KOPT-K1 (cell line): ENCODE results near the gene FUZ.

ENCODE experiments used
- H3K27ac ChIP-seq: fragments of 200-600 bp; sonication (generic); 2 replicates; pipeline ENCODE4 v1.5.1; 2016; ENCODE audit warnings: antibody characterized with exemption, mild to moderate bottlenecking, low read depth, low read length; ENCODE audit not compliant: poor library complexity, severe bottlenecking
- H3K36me3 ChIP-seq: fragments of 200-600 bp; sonication (generic); 2 replicates; pipeline ENCODE4 v1.5.1; 2017; ENCODE audit warnings: antibody characterized with exemption, mild to moderate bottlenecking, low read length, moderate library complexity; ENCODE audit not compliant: insufficient read depth
- H3K9me3 ChIP-seq: fragments of 200-600 bp; sonication (generic); 2 replicates; pipeline ENCODE4 v1.5.1; 2017; ENCODE audit warnings: antibody characterized with exemption, low read length, mild to moderate bottlenecking; ENCODE audit not compliant: insufficient read depth, poor library complexity, severe bottlenecking

FUZ gene

DNA sequence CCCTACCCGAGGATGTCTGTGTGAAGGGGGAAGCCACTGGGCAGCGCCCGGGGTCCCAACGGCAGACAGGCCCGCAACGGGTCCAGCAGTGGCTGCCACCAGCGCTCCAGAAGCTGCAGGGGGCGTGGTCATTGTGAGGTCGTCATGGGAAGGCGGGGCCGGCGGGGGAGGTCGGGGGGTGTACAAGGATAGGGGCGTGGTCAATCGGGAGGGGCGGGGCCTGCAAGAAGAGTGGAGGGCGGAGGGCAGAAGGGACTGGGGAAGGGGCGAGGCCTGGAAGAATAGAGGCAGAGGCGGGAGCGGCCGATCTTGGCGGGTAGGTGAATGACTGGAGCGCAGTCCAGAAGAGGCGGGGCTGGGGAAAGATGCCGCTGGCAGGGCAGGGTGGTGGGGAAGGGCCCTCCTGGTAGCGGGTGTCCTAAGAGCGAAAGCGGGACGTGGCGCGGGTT lies 4.4 kb downstream of the FUZ start:
- Histone ChIP-seq H3K9me3 (no peaks in the 10 kb centered on the region), H3K36me3 (peaks cover 48% of the 10 kb centered on the region), H3K27ac (no peak overlapping the region)

DNA sequence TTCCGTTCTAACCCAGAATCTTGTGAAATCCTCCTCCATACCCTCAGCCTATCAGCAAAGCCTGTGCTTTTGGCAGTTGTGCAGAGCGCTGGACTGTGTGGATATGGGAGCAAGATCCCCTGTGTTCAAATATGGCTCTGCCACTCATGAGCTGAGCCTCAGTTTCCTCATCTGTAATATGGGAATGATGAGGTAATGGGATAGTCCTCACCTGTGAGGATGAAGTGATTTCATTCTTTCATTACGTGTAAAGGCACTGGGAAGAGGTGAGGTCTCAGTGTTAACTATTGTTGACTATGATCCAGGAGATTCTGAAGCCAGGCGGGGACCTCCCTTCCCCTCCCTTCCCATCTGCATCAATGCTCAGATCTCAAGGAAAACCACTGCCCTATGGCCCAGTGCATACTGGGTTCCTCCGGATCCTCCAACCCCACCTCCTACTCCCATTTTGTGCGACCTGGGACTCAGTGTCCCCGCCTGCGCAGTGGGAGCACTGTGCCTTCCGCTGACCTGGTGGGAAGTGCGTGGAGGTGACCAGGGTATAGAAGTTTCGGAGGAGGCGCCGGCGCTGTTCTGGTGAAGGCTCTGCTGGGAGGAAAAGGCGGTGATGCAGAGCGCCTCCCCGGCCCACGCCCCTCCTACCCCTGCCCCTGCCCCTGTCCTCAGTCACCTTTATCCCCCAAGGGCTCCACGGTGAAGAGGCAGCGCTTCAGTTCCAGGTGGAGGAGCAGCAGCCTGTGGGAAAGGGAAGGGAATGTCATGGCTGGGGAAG lies 5.0 kb downstream of the FUZ start:
- Histone ChIP-seq H3K27ac (peak overlapping the region; percentile 38), H3K36me3 (peaks cover 55% of the 10 kb centered on the region), H3K9me3 (no peaks in the 10 kb centered on the region)

DNA sequence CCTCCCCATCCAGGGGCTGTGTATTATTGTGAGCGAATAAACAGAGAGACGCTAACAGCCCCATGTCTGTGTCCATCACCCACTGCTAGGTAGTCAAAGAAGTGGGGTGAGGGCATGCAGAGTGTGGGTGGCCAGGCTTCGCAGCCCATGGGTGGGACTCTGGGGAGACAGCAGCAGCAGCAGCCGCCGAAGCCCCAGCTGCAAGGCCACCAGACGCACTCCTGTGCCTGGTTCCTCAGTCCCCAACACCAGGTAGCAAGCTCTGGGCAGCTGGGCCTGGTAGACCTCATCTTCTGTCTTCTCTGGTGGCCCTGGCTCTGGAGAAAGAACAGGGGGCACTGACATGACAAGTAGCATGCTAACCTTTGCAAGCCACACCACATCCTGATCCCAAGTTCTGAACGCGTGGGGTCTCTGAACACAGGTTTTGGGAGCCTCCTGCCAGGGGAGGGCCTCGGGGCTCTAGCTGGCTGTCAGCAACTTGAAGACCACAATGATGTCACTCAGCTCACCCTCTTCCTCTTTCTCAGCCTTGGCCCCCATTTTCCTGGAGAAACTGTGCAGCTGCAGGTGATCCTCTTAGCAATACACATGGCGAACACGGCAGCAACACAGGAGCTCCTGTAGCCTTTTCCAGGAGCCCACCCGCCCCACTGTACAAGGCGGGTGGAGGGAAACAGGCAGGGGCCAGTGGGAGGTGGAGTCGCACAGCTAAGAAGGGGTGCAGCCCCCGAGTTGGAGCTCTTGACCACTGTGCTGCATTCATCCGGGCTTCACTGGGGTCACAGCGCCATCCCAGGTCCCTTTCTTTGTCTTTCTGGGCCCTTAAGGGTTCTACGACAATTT lies 5.8 kb downstream of the FUZ start:
- peak overlapping the region; percentile 38 for H3K27ac ChIP-seq
- peaks cover 63% of the 10 kb centered on the region for H3K36me3 ChIP-seq
- no peaks in the 10 kb centered on the region for H3K9me3 ChIP-seq

DNA sequence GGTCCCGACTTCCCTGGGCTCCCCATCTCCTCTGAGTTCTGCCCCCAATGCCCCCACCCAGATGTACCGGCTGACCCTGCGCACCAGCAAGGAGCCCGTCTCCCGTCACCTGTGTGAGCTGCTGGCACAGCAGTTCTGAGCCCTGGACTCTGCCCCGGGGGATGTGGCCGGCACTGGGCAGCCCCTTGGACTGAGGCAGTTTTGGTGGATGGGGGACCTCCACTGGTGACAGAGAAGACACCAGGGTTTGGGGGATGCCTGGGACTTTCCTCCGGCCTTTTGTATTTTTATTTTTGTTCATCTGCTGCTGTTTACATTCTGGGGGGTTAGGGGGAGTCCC lies 6.5 kb downstream of the FUZ start:
- peaks cover 70% of the 10 kb centered on the region for H3K36me3 ChIP-seq
- H3K27ac ChIP-seq: no peak overlapping the region
- H3K9me3 ChIP-seq: no peaks in the 10 kb centered on the region

DNA sequence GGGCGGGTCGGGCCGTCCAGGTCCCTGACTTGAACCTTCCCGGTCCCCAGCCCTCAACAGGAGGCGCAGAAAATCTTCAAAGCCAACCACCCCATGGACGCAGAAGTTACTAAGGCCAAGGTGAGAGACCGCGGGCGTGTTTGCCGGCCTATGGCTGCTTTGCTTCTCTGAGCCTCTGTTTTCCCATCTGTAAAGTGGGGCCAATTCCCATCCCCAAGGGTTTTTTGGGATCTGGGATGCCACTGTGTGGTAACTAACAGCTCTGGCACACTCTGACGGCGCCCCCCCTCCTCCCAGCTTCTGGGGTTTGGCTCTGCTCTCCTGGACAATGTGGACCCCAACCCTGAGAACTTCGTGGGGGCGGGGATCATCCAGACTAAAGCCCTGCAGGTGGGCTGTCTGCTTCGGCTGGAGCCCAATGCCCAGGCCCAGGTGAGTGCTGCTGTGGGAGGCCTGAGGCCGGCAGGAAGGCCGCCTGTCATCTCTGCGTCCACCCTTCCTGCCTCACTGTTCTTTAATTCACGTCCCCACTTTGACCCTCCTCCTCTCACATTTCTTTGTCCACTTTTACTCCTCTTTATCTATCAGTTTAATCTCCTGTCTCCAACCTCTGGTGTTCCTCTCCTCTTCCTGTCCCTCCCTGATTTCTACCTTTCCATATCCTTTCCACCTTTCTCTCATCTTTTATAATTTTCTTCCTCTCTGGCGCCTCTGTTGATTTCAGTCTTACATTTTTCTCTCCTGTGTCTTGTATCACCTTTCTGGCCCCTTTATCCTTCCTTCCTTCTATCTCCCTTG lies 7.1 kb downstream of the FUZ start:
- Histone ChIP-seq H3K27ac (no peak overlapping the region), H3K36me3 (peaks cover 74% of the 10 kb centered on the region), H3K9me3 (no peaks in the 10 kb centered on the region)

DNA sequence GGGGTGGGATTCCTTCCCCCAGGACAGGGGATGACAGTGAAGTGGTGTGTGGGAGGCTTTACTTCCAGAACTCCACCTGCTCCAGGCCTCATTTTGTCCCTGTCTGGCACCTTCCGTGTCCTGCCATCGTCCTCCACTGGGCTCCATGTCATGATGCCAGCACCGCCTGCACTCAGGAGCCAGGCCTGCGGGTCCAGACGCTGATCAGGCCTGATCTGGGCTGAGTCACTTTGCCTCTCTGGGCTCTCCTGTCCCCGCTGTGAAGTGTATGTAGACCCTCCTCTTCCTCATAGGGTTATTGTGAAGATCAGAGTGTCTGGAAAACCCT lies 9.6 kb downstream of the FUZ start:
- Histone ChIP-seq H3K36me3 (peaks cover 95% of the 10 kb centered on the region), H3K27ac (no peak overlapping the region)

DNA sequence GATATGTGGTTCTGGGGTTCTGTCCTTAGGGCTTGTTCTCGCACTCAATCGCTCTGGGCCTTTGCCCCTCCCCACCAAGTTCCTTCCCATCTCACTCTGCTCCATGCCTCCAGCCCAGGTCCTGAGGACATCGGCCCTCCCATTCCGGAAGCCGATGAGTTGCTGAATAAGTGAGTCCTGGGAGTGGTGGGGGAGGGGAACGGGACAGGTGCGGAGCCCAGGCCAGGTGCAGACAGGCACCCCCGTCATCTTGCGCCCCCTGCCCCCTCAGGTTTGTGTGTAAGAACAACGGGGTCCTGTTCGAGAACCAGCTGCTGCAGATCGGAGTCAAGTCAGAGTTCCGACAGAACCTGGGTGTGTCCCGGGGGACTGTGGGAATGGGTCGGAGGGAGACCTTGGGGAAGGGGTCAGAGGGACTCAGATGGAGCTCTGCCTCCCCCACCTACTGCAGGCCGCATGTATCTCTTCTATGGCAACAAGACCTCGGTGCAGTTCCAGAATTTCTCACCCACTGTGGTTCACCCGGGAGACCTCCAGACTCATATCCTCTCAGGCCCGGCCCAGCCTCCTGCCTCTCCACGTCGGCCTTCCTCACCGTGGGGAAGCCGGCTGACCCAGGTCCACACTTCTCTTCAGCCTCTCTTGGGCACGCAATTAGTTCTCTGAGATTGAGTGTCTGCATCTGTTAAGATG lies 10.1 kb downstream of the FUZ start:
- Histone ChIP-seq H3K9me3 (no peaks in the 10 kb centered on the region), H3K27ac (no peak overlapping the region), H3K36me3 (peaks cover 95% of the 10 kb centered on the region)

More for the DNA sequence above, 9.6 kb downstream of the FUZ start:
- H3K9me3 ChIP-seq: no peaks in the 10 kb centered on the region

DNA sequence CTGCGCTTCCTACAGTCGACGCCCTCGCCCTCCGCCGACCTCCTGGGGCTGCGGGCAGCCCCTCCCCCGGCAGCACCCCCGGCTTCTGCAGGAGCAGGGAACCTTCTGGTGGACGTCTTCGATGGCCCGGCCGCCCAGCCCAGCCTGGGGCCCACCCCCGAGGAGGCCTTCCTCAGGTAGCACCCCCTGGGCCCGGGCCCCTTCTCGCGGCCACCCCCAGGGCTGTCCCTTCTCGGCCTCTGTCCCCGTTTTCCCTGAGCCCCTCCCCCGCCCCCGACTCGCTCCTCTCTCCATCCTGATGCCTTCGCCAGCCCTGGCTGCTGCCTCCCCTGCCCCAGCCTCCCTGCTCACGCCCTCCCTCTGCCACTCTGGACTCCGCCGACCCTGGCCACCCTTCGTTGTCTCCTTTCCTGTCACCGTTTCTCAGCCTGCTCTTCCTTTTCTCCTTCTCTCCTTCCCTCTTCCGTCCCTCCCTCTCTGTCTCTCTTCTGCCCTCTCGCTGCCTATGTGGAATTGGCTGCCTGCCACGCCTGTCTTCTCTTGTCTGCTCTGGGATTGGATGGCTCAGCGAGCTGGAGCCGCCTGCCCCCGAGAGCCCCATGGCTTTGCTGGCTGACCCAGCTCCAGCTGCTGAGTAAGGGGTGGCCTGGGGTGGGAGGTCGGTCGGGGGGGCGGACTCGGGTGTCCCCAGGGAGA lies 11.0 kb downstream of the FUZ start:
- Histone ChIP-seq H3K9me3 (no peaks in the 10 kb centered on the region), H3K27ac (no peak overlapping the region), H3K36me3 (peaks cover 95% of the 10 kb centered on the region)

DNA sequence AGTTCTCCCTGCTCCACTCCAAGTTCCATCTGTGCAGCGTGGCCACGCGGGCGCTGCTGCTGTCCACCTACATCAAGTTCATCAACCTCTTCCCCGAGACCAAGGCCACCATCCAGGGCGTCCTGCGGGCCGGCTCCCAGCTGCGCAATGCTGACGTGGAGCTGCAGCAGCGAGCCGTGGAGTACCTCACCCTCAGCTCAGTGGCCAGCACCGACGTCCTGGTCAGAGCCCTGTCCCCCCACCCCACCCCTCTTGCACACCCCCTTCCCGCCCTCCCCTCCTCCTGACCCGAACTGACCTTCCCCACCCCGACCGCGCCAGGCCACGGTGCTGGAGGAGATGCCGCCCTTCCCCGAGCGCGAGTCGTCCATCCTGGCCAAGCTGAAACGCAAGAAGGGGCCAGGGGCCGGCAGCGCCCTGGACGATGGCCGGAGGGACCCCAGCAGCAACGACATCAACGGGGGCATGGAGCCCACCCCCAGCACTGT lies 11.6 kb downstream of the FUZ start:
- Histone ChIP-seq H3K27ac (no peak overlapping the region), H3K9me3 (no peaks in the 10 kb centered on the region), H3K36me3 (peaks cover 95% of the 10 kb centered on the region)

DNA sequence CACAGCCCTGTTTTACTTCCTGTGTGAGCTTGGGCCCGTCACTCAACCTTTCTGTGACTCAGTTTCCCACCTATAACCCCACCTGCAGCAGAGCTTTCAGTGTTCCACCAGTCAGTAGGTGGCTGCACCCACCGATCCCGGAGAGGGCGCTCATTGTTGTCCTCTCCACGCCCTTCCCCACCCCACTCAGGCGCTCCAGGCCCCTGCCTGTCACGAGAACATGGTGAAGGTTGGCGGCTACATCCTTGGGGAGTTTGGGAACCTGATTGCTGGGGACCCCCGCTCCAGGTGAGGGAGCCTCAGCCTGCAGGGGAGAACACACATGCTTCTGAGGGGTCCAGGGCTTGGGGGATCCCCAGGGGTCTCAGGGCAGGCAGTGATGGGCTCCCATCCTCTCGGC lies 12.3 kb downstream of the FUZ start:
- peaks cover 95% of the 10 kb centered on the region for H3K36me3 ChIP-seq
- no peaks in the 10 kb centered on the region for H3K9me3 ChIP-seq
- no peak overlapping the region for H3K27ac ChIP-seq

DNA sequence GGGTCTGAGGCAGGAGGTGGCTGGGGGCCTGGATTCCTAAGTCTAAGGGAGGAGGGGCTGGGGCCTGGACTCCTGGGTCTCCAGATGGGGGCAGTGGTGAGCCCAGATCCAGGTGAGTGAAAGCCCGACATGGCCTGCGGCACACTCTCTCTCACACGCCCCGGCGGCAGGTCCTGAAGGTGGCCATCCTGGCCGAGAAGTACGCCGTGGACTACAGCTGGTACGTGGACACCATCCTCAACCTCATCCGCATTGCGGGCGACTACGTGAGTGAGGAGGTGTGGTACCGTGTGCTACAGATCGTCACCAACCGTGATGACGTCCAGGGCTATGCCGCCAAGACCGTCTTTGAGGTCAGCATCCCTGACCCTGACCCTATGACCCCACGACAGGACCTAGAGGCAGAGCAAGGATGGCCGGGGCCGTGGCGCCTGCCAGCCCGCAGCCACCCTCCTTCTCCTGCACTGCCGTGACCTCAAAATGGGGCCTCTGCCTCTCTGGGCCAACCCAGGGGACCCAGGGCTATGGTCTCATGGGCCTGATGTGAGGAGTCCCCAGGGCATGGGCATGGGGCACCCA lies 13.2 kb downstream of the FUZ start:
- H3K9me3 ChIP-seq: no peaks in the 10 kb centered on the region
- no peak overlapping the region for H3K27ac ChIP-seq
- peaks cover 97% of the 10 kb centered on the region for H3K36me3 ChIP-seq

DNA sequence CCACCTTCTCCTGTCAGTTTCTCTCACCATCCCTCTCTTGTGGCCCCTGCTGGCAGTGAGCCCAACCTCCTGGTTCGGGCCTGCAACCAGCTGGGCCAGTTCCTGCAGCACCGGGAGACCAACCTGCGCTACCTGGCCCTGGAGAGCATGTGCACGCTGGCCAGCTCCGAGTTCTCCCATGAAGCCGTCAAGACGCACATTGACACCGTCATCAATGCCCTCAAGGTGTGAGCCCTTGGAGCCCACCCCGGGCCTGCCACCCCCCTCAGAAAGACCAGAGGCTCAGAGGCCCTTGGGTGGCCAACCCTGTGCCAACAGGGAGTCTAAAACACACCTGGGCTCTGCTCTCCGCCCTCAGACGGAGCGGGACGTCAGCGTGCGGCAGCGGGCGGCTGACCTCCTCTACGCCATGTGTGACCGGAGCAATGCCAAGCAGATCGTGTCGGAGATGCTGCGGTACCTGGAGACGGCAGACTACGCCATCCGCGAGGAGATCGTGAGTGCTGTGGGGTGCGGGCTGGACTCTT lies 13.8 kb downstream of the FUZ start:
- peaks cover 97% of the 10 kb centered on the region for H3K36me3 ChIP-seq
- no peak overlapping the region for H3K27ac ChIP-seq
- H3K9me3 ChIP-seq: no peaks in the 10 kb centered on the region

DNA sequence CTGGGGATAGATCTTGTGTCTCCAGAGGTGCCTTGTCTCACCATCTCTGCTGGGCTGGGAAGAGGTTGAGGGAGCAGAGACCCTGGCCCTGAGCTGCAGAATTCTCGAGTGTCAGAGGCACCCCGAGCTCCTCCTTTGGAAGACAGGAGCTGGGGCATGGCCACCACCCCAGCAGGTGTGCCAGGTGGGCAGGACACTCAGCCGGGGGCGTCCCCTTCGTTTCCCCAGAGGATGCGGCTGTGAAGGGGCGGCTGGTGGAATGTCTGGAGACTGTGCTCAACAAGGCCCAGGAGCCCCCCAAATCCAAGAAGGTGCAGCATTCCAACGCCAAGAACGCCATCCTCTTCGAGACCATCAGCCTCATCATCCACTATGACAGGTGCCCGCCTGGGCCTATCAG lies 14.5 kb downstream of the FUZ start:
- no peak overlapping the region for H3K27ac ChIP-seq
- no peaks in the 10 kb centered on the region for H3K9me3 ChIP-seq
- H3K36me3 ChIP-seq: peaks cover 96% of the 10 kb centered on the region

DNA sequence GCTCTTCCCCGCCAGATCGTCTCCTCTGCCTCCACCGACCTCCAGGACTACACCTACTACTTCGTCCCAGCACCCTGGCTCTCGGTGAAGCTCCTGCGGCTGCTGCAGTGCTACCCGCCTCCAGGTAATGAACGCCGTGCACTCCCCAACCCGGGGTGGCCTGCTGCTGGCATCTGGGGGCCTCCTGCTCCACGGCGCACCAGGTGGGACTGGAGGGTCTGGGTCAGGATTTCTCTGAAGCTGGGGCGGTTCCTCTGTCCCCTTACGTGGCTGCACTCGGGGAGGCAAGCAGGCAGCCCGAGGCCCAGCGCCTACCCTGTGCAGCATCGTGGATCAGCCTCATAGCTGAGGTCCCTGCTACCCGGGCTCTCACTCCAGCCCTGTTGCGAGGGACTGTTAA lies 17.5 kb downstream of the FUZ start:
- H3K9me3 ChIP-seq: no peaks in the 10 kb centered on the region
- peaks cover 96% of the 10 kb centered on the region for H3K36me3 ChIP-seq
- H3K27ac ChIP-seq: no peak overlapping the region
